ENCODE data around the gene SCAMP2.

- TF ChIP-seq EZH2phosphoT487 (IDR thresholded peaks at IDR 0.05; ENCODE audit: borderline replicate concordance) (no peak), POLR2AphosphoS5 (IDR thresholded peaks at IDR 0.05; ENCODE audit: low read depth, low read length) (no peak), ZFX (IDR thresholded peaks at IDR 0.05) (no peak), EZH2 (IDR thresholded peaks at IDR 0.05) (no peak), POLR2A (IDR thresholded peaks at IDR 0.05; ENCODE audit: borderline replicate concordance, extremely low read depth, insufficient read depth, insufficient read length) (no peak), FOSL1 (IDR thresholded peaks at IDR 0.05; ENCODE audit: low read depth) (no peak), RAD21 (IDR thresholded peaks at IDR 0.05; ENCODE audit: low read depth) (no peak), ZNF274 (IDR thresholded peaks at IDR 0.05; ENCODE audit: low read depth, low read length) (no peak), REST (IDR thresholded peaks at IDR 0.05; ENCODE audit: low read depth) (no peak), SP1 (IDR thresholded peaks at IDR 0.05; ENCODE audit: low read depth) (no peak), CEBPB (IDR thresholded peaks at IDR 0.05; ENCODE audit: low read depth) (no peak), YY1 (IDR thresholded peaks at IDR 0.05; ENCODE audit: extremely low read depth, insufficient replicate concordance, low read depth, low read length) (no peak)
- TF ChIP-seq, protein P1, sequence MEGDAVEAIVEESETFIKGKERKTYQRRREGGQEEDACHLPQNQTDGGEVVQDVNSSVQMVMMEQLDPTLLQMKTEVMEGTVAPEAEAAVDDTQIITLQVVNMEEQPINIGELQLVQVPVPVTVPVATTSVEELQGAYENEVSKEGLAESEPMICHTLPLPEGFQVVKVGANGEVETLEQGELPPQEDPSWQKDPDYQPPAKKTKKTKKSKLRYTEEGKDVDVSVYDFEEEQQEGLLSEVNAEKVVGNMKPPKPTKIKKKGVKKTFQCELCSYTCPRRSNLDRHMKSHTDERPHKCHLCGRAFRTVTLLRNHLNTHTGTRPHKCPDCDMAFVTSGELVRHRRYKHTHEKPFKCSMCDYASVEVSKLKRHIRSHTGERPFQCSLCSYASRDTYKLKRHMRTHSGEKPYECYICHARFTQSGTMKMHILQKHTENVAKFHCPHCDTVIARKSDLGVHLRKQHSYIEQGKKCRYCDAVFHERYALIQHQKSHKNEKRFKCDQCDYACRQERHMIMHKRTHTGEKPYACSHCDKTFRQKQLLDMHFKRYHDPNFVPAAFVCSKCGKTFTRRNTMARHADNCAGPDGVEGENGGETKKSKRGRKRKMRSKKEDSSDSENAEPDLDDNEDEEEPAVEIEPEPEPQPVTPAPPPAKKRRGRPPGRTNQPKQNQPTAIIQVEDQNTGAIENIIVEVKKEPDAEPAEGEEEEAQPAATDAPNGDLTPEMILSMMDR (IDR thresholded peaks at IDR 0.05 in 2 of 3, conservative IDR thresholded peaks at IDR 0.05 in 1 of 3; ENCODE audit: borderline replicate concordance in 1 of 3, insufficient read depth in 1 of 3, low read depth in 2 of 3, low read length in 2 of 3) = no peak
- TF ChIP-seq, protein P2, sequence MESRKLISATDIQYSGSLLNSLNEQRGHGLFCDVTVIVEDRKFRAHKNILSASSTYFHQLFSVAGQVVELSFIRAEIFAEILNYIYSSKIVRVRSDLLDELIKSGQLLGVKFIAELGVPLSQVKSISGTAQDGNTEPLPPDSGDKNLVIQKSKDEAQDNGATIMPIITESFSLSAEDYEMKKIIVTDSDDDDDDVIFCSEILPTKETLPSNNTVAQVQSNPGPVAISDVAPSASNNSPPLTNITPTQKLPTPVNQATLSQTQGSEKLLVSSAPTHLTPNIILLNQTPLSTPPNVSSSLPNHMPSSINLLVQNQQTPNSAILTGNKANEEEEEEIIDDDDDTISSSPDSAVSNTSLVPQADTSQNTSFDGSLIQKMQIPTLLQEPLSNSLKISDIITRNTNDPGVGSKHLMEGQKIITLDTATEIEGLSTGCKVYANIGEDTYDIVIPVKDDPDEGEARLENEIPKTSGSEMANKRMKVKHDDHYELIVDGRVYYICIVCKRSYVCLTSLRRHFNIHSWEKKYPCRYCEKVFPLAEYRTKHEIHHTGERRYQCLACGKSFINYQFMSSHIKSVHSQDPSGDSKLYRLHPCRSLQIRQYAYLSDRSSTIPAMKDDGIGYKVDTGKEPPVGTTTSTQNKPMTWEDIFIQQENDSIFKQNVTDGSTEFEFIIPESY (IDR thresholded peaks at IDR 0.05; ENCODE audit: extremely low read depth, insufficient replicate concordance, low read length) = no peak
Measured at GRCh38 chr15:74827614-74828013, 45.6 kb downstream of the SCAMP2 start.

Measured in HCT116 (cell line).